Activated T-cell treated with anti-CD3 and anti-CD28 coated beads for 24 hours (primary cell): ENCODE data around the gene PPCDC.

Experiments used
- DNase-seq: peaks from one replicate; pipeline ENCODE4 v3.0.0-alpha.2; 2020; ENCODE audit warnings: low read depth

PPCDC gene

GRCh38 chr15:75016431-75016830, 7.0 kb upstream of the PPCDC start:
- no peak for DNase-seq

- no peak for DNase-seq
These were observed 3.5 kb upstream of the PPCDC start for GRCh38 chr15:75019916-75020315.

GRCh38 chr15:75021341-75021740, 2.0 kb upstream of the PPCDC start:
- DNase-seq = no peak

- no peak for DNase-seq
These were observed 608 bp upstream of the PPCDC start for GRCh38 chr15:75022783-75023180.

- DNase-seq = no peak
These were observed 664 bp downstream of the PPCDC start for GRCh38 chr15:75023872-75024636.

- no peak for DNase-seq
These were observed 1.7 kb downstream of the PPCDC start for GRCh38 chr15:75025107-75025506.

GRCh38 chr15:75025548-75026260, 2.3 kb downstream of the PPCDC start:
- no peak for DNase-seq

- DNase-seq = no peak
These were observed 4.2 kb downstream of the PPCDC start for GRCh38 chr15:75027551-75027950.

- no peak for DNase-seq
These were observed 5.6 kb downstream of the PPCDC start for GRCh38 chr15:75028991-75029377.

- DNase-seq = peak; percentile 78
These were observed 6.1 kb downstream of the PPCDC start for GRCh38 chr15:75029378-75030022.

- DNase-seq = no peak
These were observed 6.6 kb downstream of the PPCDC start for GRCh38 chr15:75030023-75030413.

- no peak for DNase-seq
These were observed 7.0 kb downstream of the PPCDC start for GRCh38 chr15:75030424-75030823.

GRCh38 chr15:75031848-75032247, 8.5 kb downstream of the PPCDC start:
- DNase-seq = no peak

GRCh38 chr15:75032395-75032794, 9.0 kb downstream of the PPCDC start:
- no peak for DNase-seq

GRCh38 chr15:75033809-75034208, 10.4 kb downstream of the PPCDC start:
- DNase-seq = no peak

GRCh38 chr15:75034615-75035014, 11.2 kb downstream of the PPCDC start:
- no peak for DNase-seq

GRCh38 chr15:75036212-75036616, 12.8 kb downstream of the PPCDC start:
- DNase-seq = no peak

GRCh38 chr15:75037685-75038084, 14.3 kb downstream of the PPCDC start:
- DNase-seq = no peak

GRCh38 chr15:75038231-75038630, 14.8 kb downstream of the PPCDC start:
- no peak for DNase-seq

GRCh38 chr15:75042730-75043508, 19.5 kb downstream of the PPCDC start:
- peak; percentile 43 for DNase-seq

GRCh38 chr15:75043509-75044257, 20.3 kb downstream of the PPCDC start:
- no peak for DNase-seq
